ENCODE data around the gene RALGAPA2. TPM values are rescaled to one million over a fixed set of nuclear protein-coding genes. Genes with fewer than 3 reads are reported as not detected.

RALGAPA2 gene
- 73.8 TPM for total RNA-seq
- long read RNA-seq, full-length matches to known transcripts: 1 of 88 reads
- long read RNA-seq, partial matches to known transcripts: 34 of 88 reads
- long read RNA-seq, other reads (novel, unspliced or antisense): 53 of 88 reads

- H3K4me1 ChIP-seq: peaks cover 28% of the 10 kb centered on the region
- TF ChIP-seq CTCF (IDR thresholded peaks at IDR 0.05): no peak
- ATAC-seq: peak; percentile 98
- DNase-seq: peak; percentile 98
- peak within 1 kb of the TSS; percentile 89 for H3K4me3 ChIP-seq
- no peaks in the 10 kb centered on the region for H3K36me3 ChIP-seq
- H3K27ac ChIP-seq: peak within 1 kb of the TSS; percentile 95
- no peaks in the 10 kb centered on the region for H3K27me3 ChIP-seq (ENCODE audit: low read depth)
- intact Hi-C loops (cut with DNase I): no loop called here
- no peaks in the 10 kb centered on the region for H3K9me3 ChIP-seq
Measured at GRCh38 chr20:20712474-20713243, at the start of gene RALGAPA2. Gene RALGAPA2, minus strand, starts transcription at chr20:20712644. Its CDS starts 164 bp downstream, at chr20:20712480.

- DNase-seq (no peak), ATAC-seq (peak in 1 of 2 donors; percentile 54)
- H3K4me1 ChIP-seq: peaks cover 50% of the 10 kb centered on the region
- H3K9me3 ChIP-seq: no peaks in the 10 kb centered on the region
- H3K27me3 ChIP-seq (ENCODE audit: low read depth): no peaks in the 10 kb centered on the region
- no peaks in the 10 kb centered on the region for H3K36me3 ChIP-seq
- TF ChIP-seq CTCF (IDR thresholded peaks at IDR 0.05): no peak
- no peak overlapping the region for H3K4me3 ChIP-seq
- H3K27ac ChIP-seq: no peak overlapping the region
- intact Hi-C loops (cut with DNase I): no loop called here
Measured at GRCh38 chr20:20761301-20761700, 48.9 kb upstream of the RALGAPA2 start.

- H3K27me3 ChIP-seq (ENCODE audit: low read depth): no peaks in the 10 kb centered on the region
- H3K4me1 ChIP-seq: peaks cover 39% of the 10 kb centered on the region
- no peaks in the 10 kb centered on the region for H3K36me3 ChIP-seq
- intact Hi-C loops (cut with DNase I): no loop called here
- H3K4me3 ChIP-seq: no peak overlapping the region
- H3K9me3 ChIP-seq: no peaks in the 10 kb centered on the region
- ATAC-seq (peak in 1 of 2 donors; percentile 43), DNase-seq (no peak)
- H3K27ac ChIP-seq: peak overlapping the region; percentile 71
- TF ChIP-seq CTCF (IDR thresholded peaks at IDR 0.05): no peak
Measured at GRCh38 chr20:20759132-20759531, 46.7 kb upstream of the RALGAPA2 start.

GRCh38 chr20:20755674-20756319 lies 43.4 kb upstream of the RALGAPA2 start:
- intact Hi-C loops (cut with DNase I): no loop called here
- H3K4me1 ChIP-seq: peaks cover 30% of the 10 kb centered on the region

GRCh38 chr20:20755231-20755630 lies 42.8 kb upstream of the RALGAPA2 start:
- H3K27me3 ChIP-seq (ENCODE audit: low read depth): no peaks in the 10 kb centered on the region
- no peak for TF ChIP-seq CTCF (IDR thresholded peaks at IDR 0.05)
- DNase-seq (no peak), ATAC-seq (no peak)
- H3K4me3 ChIP-seq: no peak overlapping the region
- no peak overlapping the region for H3K27ac ChIP-seq
- peaks cover 26% of the 10 kb centered on the region for H3K4me1 ChIP-seq
- H3K9me3 ChIP-seq: no peaks in the 10 kb centered on the region
- intact Hi-C loops (cut with DNase I): no loop called here
- no peaks in the 10 kb centered on the region for H3K36me3 ChIP-seq

More at GRCh38 chr20:20755674-20756319, 43.4 kb upstream of the RALGAPA2 start:
- no peaks in the 10 kb centered on the region for H3K27me3 ChIP-seq (ENCODE audit: low read depth)
- no peaks in the 10 kb centered on the region for H3K36me3 ChIP-seq
- ATAC-seq (no peak), DNase-seq (no peak)
- H3K9me3 ChIP-seq: no peaks in the 10 kb centered on the region
- no peak overlapping the region for H3K27ac ChIP-seq
- H3K4me3 ChIP-seq: no peak overlapping the region
- TF ChIP-seq CTCF (IDR thresholded peaks at IDR 0.05): no peak
